WTC11 (cell line): Measurements from ENCODE around the gene MORC4. TPM values are rescaled to one million over a fixed set of nuclear protein-coding genes. Genes with fewer than 3 reads are reported as not detected.
A peak's percentile ranks its signal among the peaks of the same experiment; 100 is the strongest.

Experiments used
- ATAC-seq: fragments of 200-7000 bp; cut with Tn5 transposase; 2 replicates; pipeline ENCODE4 v1.10.0; 2021; ENCODE audit warnings: mild to moderate bottlenecking, moderate library complexity
- CTCF ChIA-PET: fragments of 300-600 bp; sonication (Branson Sonifier 250); formaldehyde crosslinking; loops from one replicate; lab custom pipeline; 2021; ENCODE audit warnings: antibody characterized with exemption; lab: Charles Lee
- POLR2A ChIA-PET: fragments of 350-600 bp; sonication (Branson Sonifier 250); formaldehyde crosslinking; loops from one replicate; lab custom pipeline; 2021; ENCODE audit warnings: antibody characterized with exemption; lab: Charles Lee
- DNase-seq: peaks from one replicate; pipeline ENCODE4 v3.0.0; 2021; ENCODE audit warnings: low spot score
- H3K27ac Mint-ChIP-seq: 2 replicates; pipeline ENCODE4 v1.8.0; 2021; ENCODE audit warnings: mixed read lengths
- H3K27me3 Mint-ChIP-seq: 2 replicates; pipeline ENCODE4 v1.8.0; 2021; ENCODE audit warnings: low read depth, mild to moderate bottlenecking, moderate library complexity, mixed read lengths
- H3K36me3 Mint-ChIP-seq: 2 replicates; pipeline ENCODE4 v1.8.0; 2021; ENCODE audit warnings: mixed read lengths
- H3K4me1 Mint-ChIP-seq: 2 replicates; pipeline ENCODE4 v1.8.0; 2022; ENCODE audit warnings: mixed read lengths
- H3K4me3 Mint-ChIP-seq: 2 replicates; pipeline ENCODE4 v1.8.0; 2021; ENCODE audit warnings: mild to moderate bottlenecking, moderate library complexity, mixed read lengths
- H3K9me3 Mint-ChIP-seq: 2 replicates; pipeline ENCODE4 v1.8.0; 2021; ENCODE audit warnings: mixed read lengths
- ATF1 ChIP-seq: sonication (generic); formaldehyde crosslinking; IDR thresholded peaks from 2 replicates; pipeline ENCODE4 v1.8.1; 2023; ENCODE audit warnings: mild to moderate bottlenecking, moderate library complexity, missing genetic modification reagents
- CBFB ChIP-seq: sonication (generic); formaldehyde crosslinking; IDR thresholded peaks from 2 replicates; pipeline ENCODE4 v1.8.1; 2022; ENCODE audit warnings: mild to moderate bottlenecking, low read depth, missing genetic modification reagents
- EMX1 ChIP-seq: fragments of 250-450 bp; sonication (Bioruptor Pico); IDR thresholded peaks from 2 replicates; pipeline ENCODE4 v1.8.0; 2021; ENCODE audit warnings: mild to moderate bottlenecking
- GRHL2 ChIP-seq: fragments of 250-450 bp; sonication (Bioruptor Pico); IDR thresholded peaks from 2 replicates; pipeline ENCODE4 v1.8.0; 2022; ENCODE audit warnings: mild to moderate bottlenecking, moderate library complexity; ENCODE audit not compliant: insufficient replicate concordance, severe bottlenecking
- GTF2I ChIP-seq: fragments of 250-450 bp; sonication (Bioruptor Pico); conservative IDR thresholded peaks from 2 replicates; pipeline ENCODE4 v1.4.0; 2021; ENCODE audit warnings: mild to moderate bottlenecking
- JAZF1 ChIP-seq: fragments of 250-450 bp; sonication (Bioruptor Pico); IDR thresholded peaks from 2 replicates; pipeline ENCODE4 v1.9.0; 2021; ENCODE audit warnings: moderate library complexity, mild to moderate bottlenecking, inconsistent platforms
- KAT7 ChIP-seq: sonication (generic); formaldehyde crosslinking; IDR thresholded peaks from 2 replicates; pipeline ENCODE4 v1.8.1; 2023; ENCODE audit warnings: missing genetic modification reagents, mild to moderate bottlenecking, borderline replicate concordance
- NFYB ChIP-seq: sonication (generic); formaldehyde crosslinking; conservative IDR thresholded peaks from 2 replicates; pipeline ENCODE4 v1.8.0; 2022; ENCODE audit warnings: low read depth, missing genetic modification reagents
- NR1H2 ChIP-seq: sonication (generic); formaldehyde crosslinking; IDR thresholded peaks from 2 replicates; pipeline ENCODE4 v1.9.0; 2021; ENCODE audit warnings: mild to moderate bottlenecking, moderate library complexity, missing genetic modification reagents
- PRRX2 ChIP-seq: fragments of 250-450 bp; sonication (Bioruptor Pico); IDR thresholded peaks from 2 replicates; pipeline ENCODE4 v1.8.0; 2021; ENCODE audit warnings: mild to moderate bottlenecking
- SMAD3 ChIP-seq: sonication (generic); formaldehyde crosslinking; IDR thresholded peaks from 2 replicates; pipeline ENCODE4 v1.8.0; 2022; ENCODE audit warnings: missing genetic modification reagents, mild to moderate bottlenecking, borderline replicate concordance
- TCF7 ChIP-seq: sonication (generic); formaldehyde crosslinking; IDR thresholded peaks from 2 replicates; pipeline ENCODE4 v1.8.0; 2022; ENCODE audit warnings: mild to moderate bottlenecking, low read depth, missing genetic modification reagents, moderate library complexity
- ZNF263 ChIP-seq: sonication (generic); formaldehyde crosslinking; IDR thresholded peaks from 2 replicates; pipeline ENCODE4 v1.8.1; 2022; ENCODE audit warnings: low read depth, mild to moderate bottlenecking, moderate library complexity, missing genetic modification reagents
- total RNA-seq: library from RNA; stranded (reverse); gene quantifications from 3 replicates; pipeline ENCODE4 v1.2.3, GENCODE V29; 2021
- TF ChIP-seq, protein P1 (sequence below): sonication (generic); formaldehyde crosslinking; IDR thresholded peaks from 2 replicates; pipeline ENCODE4 v1.8.1; 2023; ENCODE audit warnings: mild to moderate bottlenecking, missing genetic modification reagents, moderate library complexity
- TF ChIP-seq, protein P2 (sequence below): sonication (generic); formaldehyde crosslinking; IDR thresholded peaks from 2 replicates; pipeline ENCODE4 v1.8.1; 2022; ENCODE audit warnings: mild to moderate bottlenecking, missing genetic modification reagents, moderate library complexity, borderline replicate concordance
- TF ChIP-seq, protein P3 (sequence below): sonication (generic); formaldehyde crosslinking; IDR thresholded peaks from 2 replicates; pipeline ENCODE4 v1.8.1; 2022; ENCODE audit warnings: low read depth, mild to moderate bottlenecking, moderate library complexity, missing genetic modification reagents, borderline replicate concordance
- TF ChIP-seq, protein P4 (sequence below): fragments of 250-450 bp; sonication (Bioruptor Pico); IDR thresholded peaks from 2 replicates; pipeline ENCODE4 v1.9.0; 2021; ENCODE audit warnings: mild to moderate bottlenecking
- TF ChIP-seq, protein P5 (sequence below): fragments of 250-450 bp; sonication (Bioruptor Pico); IDR thresholded peaks from 2 replicates; pipeline ENCODE4 v1.9.0; 2021; ENCODE audit warnings: mild to moderate bottlenecking

MORC4 gene
- total RNA-seq, 1 experiment from 2014 or later: 4.6 TPM

DNA sequence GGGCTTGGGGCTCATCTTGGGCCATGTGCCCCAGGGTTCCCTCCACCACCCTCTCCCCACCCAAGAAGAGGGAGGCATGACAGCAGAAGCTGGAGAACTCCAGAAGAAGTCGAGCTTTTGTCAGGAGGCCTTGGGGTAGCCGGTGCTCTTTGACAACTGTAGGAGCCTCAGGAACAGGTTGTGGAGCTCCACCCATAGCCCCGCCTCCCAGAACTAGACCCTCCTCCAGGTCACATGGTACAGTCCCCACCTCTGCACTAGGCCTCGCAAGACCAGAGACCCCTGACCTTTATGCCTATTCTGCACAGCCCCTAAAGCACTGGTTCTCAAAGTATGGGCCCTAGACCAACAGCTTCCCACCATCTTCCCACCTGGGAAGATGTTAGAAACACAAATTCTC lies 8.0 kb upstream of the MORC4 start:
- ATAC-seq: peak; percentile 32; the same call in 1 of the 2 replicates
- no peak overlapping the region for H3K4me3 Mint-ChIP-seq
- no peaks in the 10 kb centered on the region for H3K4me1 Mint-ChIP-seq
- TF ChIP-seq, protein P1, sequence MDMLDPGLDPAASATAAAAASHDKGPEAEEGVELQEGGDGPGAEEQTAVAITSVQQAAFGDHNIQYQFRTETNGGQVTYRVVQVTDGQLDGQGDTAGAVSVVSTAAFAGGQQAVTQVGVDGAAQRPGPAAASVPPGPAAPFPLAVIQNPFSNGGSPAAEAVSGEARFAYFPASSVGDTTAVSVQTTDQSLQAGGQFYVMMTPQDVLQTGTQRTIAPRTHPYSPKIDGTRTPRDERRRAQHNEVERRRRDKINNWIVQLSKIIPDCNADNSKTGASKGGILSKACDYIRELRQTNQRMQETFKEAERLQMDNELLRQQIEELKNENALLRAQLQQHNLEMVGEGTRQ: 0 out of 2 replicates have a peak, but pooled peaks have one; percentile 31
- TF ChIP-seq GRHL2 (CRISPR knock-in tag): no peak
- TF ChIP-seq NR1H2: no peak
- no peak for TF ChIP-seq ZNF263 (CRISPR knock-in tag)
- ChIA-PET POLR2A (no interaction called here), CTCF (no interaction called here)
- DNase-seq: peak; percentile 8
- H3K27me3 Mint-ChIP-seq: no peaks in the 10 kb centered on the region; the same call in 1 of the 2 replicates
- H3K36me3 Mint-ChIP-seq: no peaks in the 10 kb centered on the region
- no peak overlapping the region for H3K27ac Mint-ChIP-seq
- no peaks in the 10 kb centered on the region for H3K9me3 Mint-ChIP-seq

DNA sequence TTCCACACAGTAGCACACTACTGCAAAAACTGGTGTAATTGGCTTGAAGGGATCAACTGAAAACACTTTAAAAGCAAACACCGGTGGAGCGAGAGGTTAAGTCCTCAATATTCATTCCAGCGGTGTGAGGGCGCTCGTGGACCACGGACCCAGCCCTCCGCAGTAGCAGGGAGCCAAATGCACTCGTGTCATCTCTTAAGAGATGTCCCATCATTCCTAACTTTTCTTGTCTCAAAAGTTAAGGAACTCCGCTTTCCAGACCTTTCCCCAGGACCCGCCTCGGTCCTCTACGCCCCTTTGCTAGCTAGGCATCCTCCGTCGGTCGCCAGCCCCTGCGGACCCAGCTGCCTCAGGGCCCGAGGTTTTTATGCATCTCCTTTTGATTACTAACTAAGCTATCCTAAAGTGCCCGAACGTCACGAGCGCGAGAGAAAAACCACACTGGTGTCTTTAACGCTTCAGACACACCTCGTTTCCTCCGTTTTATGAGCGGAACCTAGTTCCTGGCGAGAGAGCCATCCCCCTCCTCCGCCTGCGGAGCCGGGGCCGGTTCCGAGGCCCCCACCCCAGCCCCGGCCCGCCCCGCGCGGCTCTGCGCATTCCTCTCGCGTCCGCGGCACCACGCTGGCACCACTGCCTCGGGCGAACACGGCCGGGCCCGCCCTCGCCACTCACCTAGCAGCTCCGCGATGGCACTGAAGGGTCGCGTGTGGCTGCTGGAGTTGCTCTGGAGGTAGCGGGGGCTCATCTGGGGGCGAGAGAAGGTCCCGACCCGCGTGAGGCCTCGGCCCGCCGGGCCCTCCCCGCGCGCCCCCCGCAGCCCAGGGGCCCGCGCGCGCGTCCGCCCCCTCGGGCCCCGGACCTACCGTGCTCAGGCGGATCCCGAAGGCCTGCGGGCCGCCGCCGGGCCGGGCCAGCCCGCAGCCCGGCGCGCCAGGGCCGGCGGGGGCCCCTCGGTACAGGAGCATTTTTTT lies 723 bp downstream of the MORC4 start:
- DNase-seq (peak; percentile 25), ATAC-seq (peak; percentile 49)
- ChIA-PET CTCF (interaction anchor here (0.6 to 1.4 kb wide), 7 partner anchors 26 to 655 kb away, joined by 3 to 6 read pairs (median 3); no protein-coding TSS in a partner anchor), POLR2A (no interaction called here)
- Mint-ChIP-seq H3K27me3 (peaks cover 2% of the 10 kb centered on the region; the same call in 1 of the 2 replicates), H3K4me3 (peak overlapping the region; percentile 76), H3K36me3 (peaks cover 14% of the 10 kb centered on the region), H3K4me1 (peaks cover 9% of the 10 kb centered on the region), H3K9me3 (peaks cover 6% of the 10 kb centered on the region), H3K27ac (no peak overlapping the region)
- no peak for TF ChIP-seq ATF1 (CRISPR knock-in tag)
- TF ChIP-seq KAT7 (CRISPR knock-in tag): no peak
- TF ChIP-seq, protein P2, sequence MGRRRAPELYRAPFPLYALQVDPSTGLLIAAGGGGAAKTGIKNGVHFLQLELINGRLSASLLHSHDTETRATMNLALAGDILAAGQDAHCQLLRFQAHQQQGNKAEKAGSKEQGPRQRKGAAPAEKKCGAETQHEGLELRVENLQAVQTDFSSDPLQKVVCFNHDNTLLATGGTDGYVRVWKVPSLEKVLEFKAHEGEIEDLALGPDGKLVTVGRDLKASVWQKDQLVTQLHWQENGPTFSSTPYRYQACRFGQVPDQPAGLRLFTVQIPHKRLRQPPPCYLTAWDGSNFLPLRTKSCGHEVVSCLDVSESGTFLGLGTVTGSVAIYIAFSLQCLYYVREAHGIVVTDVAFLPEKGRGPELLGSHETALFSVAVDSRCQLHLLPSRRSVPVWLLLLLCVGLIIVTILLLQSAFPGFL (CRISPR knock-in tag): no peak
- TF ChIP-seq, protein P3, sequence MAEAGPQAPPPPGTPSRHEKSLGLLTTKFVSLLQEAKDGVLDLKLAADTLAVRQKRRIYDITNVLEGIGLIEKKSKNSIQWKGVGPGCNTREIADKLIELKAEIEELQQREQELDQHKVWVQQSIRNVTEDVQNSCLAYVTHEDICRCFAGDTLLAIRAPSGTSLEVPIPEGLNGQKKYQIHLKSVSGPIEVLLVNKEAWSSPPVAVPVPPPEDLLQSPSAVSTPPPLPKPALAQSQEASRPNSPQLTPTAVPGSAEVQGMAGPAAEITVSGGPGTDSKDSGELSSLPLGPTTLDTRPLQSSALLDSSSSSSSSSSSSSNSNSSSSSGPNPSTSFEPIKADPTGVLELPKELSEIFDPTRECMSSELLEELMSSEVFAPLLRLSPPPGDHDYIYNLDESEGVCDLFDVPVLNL (CRISPR knock-in tag): no peak
- TF ChIP-seq NFYB: no peak

DNA sequence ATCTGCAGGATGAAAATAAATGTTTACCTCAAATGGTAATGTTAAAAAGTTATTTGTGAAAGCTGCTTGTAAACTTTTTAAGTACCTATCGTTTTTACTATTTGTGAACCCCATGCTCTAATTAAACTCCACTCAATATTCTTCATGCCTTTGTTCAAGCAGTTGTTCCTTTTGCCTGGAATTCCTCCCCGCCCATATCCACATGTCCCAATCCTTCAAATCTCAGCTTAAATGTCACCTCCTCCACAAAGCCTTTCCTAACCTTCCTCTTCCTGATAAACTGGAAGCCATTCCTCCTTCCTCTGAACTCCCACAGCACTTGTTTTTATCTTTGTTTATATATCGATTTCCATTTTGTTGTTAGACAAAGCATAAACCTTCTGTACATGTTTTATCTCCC lies 2.4 kb downstream of the MORC4 start:
- no peak for DNase-seq
- Mint-ChIP-seq H3K27me3 (peaks cover 2% of the 10 kb centered on the region; the same call in 1 of the 2 replicates), H3K9me3 (peaks cover 6% of the 10 kb centered on the region), H3K27ac (no peak overlapping the region), H3K4me1 (peaks cover 9% of the 10 kb centered on the region), H3K36me3 (peaks cover 14% of the 10 kb centered on the region), H3K4me3 (no peak overlapping the region)
- CTCF ChIA-PET: no interaction called here
- POLR2A ChIA-PET: no interaction called here
- no peak for ATAC-seq
- TF ChIP-seq EMX1 (CRISPR knock-in tag) (no peak), PRRX2 (no peak), GRHL2 (CRISPR knock-in tag) (no peak), SMAD3 (CRISPR knock-in tag) (no peak), TCF7 (CRISPR knock-in tag) (no peak), CBFB (CRISPR knock-in tag) (no peak), JAZF1 (no peak), GTF2I (CRISPR knock-in tag) (no peak), ATF1 (CRISPR knock-in tag) (no peak)
- TF ChIP-seq, protein P4, sequence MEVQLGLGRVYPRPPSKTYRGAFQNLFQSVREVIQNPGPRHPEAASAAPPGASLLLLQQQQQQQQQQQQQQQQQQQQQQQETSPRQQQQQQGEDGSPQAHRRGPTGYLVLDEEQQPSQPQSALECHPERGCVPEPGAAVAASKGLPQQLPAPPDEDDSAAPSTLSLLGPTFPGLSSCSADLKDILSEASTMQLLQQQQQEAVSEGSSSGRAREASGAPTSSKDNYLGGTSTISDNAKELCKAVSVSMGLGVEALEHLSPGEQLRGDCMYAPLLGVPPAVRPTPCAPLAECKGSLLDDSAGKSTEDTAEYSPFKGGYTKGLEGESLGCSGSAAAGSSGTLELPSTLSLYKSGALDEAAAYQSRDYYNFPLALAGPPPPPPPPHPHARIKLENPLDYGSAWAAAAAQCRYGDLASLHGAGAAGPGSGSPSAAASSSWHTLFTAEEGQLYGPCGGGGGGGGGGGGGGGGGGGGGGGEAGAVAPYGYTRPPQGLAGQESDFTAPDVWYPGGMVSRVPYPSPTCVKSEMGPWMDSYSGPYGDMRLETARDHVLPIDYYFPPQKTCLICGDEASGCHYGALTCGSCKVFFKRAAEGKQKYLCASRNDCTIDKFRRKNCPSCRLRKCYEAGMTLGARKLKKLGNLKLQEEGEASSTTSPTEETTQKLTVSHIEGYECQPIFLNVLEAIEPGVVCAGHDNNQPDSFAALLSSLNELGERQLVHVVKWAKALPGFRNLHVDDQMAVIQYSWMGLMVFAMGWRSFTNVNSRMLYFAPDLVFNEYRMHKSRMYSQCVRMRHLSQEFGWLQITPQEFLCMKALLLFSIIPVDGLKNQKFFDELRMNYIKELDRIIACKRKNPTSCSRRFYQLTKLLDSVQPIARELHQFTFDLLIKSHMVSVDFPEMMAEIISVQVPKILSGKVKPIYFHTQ (CRISPR knock-in tag): no peak
- TF ChIP-seq, protein P5, sequence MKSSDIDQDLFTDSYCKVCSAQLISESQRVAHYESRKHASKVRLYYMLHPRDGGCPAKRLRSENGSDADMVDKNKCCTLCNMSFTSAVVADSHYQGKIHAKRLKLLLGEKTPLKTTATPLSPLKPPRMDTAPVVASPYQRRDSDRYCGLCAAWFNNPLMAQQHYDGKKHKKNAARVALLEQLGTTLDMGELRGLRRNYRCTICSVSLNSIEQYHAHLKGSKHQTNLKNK: no peak
